ENCODE data around the gene FCGR3B. TPM values are rescaled to one million over a fixed set of nuclear protein-coding genes. Genes with fewer than 3 reads are reported as not detected.
"Not testable (repeated sequence)": the region's sequence is repeated elsewhere in the genome, so short reads cannot be mapped to it uniquely, and the experiment has no call there.

The FCGR3B gene
- total and polyA plus RNA-seq, 3 donors from 2014 or later, result 0.37 to 2.5 TPM; not detected in 1

GRCh38 chr1:161610198-161610597 is 20.8 kb downstream of the FCGR3B start:
- H3K27ac ChIP-seq; H3K27me3 ChIP-seq; intact Hi-C loops (cut with DNase I; ENCODE audit: low total_unique reads); H3K9me3 ChIP-seq; H3K36me3 ChIP-seq (ENCODE audit: low read depth, missing control alignments); H3K4me1 ChIP-seq; H3K4me3 ChIP-seq; DNase-seq: not testable (repeated sequence)
- WGBS, 2 donors, result 66 to 84% methylated on average over 4 of the region's 4 CpGs

GRCh38 chr1:161606541-161607336 is 24.2 kb downstream of the FCGR3B start:
- H3K27me3 ChIP-seq; H3K9me3 ChIP-seq; intact Hi-C loops (cut with DNase I; ENCODE audit: low total_unique reads); H3K27ac ChIP-seq; H3K4me1 ChIP-seq; H3K36me3 ChIP-seq (ENCODE audit: low read depth, missing control alignments); DNase-seq; H3K4me3 ChIP-seq: not testable (repeated sequence)
- 78% methylated on average over 42 of the region's 58 CpGs; no CpG with 5 or more reads in 1 of the 2 donors for WGBS, 2 donors

GRCh38 chr1:161605762-161606540 is 25.0 kb downstream of the FCGR3B start:
- WGBS, 2 donors, result 11 to 15% methylated on average over 26 to 44 of the region's 78 CpGs
- intact Hi-C loops (cut with DNase I; ENCODE audit: low total_unique reads); H3K4me1 ChIP-seq; H3K27ac ChIP-seq; H3K27me3 ChIP-seq; H3K9me3 ChIP-seq; H3K36me3 ChIP-seq (ENCODE audit: low read depth, missing control alignments): not testable (repeated sequence)
- peak; percentile 44 for DNase-seq
- peak overlapping the region in 1 of 2 donors; percentile 31 for H3K4me3 ChIP-seq

DNA sequence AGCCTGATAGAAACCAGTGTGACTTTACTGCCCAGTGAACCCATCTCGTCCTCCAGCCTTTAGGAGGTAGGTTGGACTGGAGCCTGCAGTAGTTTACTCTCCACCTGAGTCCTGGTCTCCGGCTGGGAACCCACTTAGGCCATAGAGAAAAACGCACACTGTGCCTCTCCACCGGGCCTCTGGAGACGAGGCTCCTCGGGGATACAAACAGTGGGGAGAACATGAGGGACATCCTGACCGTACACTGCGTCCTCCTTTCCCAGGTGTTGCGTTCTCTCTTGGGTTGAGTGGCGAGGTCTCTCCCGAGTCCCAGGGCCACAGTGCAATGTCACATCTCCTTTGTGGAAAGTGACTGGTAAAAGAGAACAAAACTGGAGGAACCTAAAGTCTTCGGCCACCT is 26.0 kb downstream of the FCGR3B start:
- H3K36me3 ChIP-seq (ENCODE audit: low read depth, missing control alignments); intact Hi-C loops (cut with DNase I; ENCODE audit: low total_unique reads): not testable (repeated sequence)

DNA sequence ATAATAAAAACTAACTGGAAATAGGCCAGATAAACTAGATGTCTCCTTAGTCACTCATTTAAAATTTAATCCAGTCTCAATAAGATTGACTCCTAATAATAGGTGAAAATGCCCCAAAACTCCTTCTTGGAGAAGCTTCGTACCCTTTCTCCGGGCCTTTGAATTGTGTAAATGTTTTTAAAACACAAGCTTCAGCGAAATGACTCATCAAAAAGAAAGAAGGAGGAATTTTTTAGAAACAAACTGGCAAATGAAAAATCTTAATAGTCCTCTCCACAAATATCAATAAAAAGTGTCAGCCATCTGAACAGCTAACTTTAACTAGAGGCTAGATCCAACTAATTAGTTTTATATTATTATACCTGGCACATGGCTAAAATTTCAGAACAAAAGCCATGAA is 33.9 kb downstream of the FCGR3B start:
- H3K4me1 ChIP-seq; H3K4me3 ChIP-seq; intact Hi-C loops (cut with DNase I; ENCODE audit: low total_unique reads); DNase-seq; H3K27me3 ChIP-seq; H3K36me3 ChIP-seq (ENCODE audit: low read depth, missing control alignments); H3K9me3 ChIP-seq; H3K27ac ChIP-seq: not testable (repeated sequence)
- 94 to 96% methylated on average over 3 of the region's 3 CpGs for WGBS, 2 donors

More for the DNA sequence above, 26.0 kb downstream of the FCGR3B start:
- H3K4me1 ChIP-seq, H3K4me3 ChIP-seq, H3K27me3 ChIP-seq, H3K27ac ChIP-seq, H3K9me3 ChIP-seq, DNase-seq: not testable (repeated sequence)
- WGBS, 2 donors, result 60 to 82% methylated on average over 1 to 12 of the region's 12 CpGs

GRCh38 chr1:161595583-161595982 is 35.4 kb downstream of the FCGR3B start:
- H3K27ac ChIP-seq; H3K4me3 ChIP-seq; H3K9me3 ChIP-seq; H3K4me1 ChIP-seq; DNase-seq; intact Hi-C loops (cut with DNase I; ENCODE audit: low total_unique reads); H3K36me3 ChIP-seq (ENCODE audit: low read depth, missing control alignments); H3K27me3 ChIP-seq: not testable (repeated sequence)
- WGBS, 2 donors, result 93% methylated on average over 2 of the region's 2 CpGs; no CpG with 5 or more reads in 1 of the 2 donors

GRCh38 chr1:161595173-161595572 is 35.8 kb downstream of the FCGR3B start:
- H3K27ac ChIP-seq; intact Hi-C loops (cut with DNase I; ENCODE audit: low total_unique reads); H3K27me3 ChIP-seq; H3K4me1 ChIP-seq; H3K36me3 ChIP-seq (ENCODE audit: low read depth, missing control alignments); H3K4me3 ChIP-seq; DNase-seq; H3K9me3 ChIP-seq: not testable (repeated sequence)
- WGBS, 2 donors, result 56 to 60% methylated on average over 1 to 2 of the region's 2 CpGs

GRCh38 chr1:161594269-161594984 is 36.5 kb downstream of the FCGR3B start:
- 76 to 88% methylated on average over 1 to 4 of the region's 4 CpGs for WGBS, 2 donors
- H3K36me3 ChIP-seq (ENCODE audit: low read depth, missing control alignments); intact Hi-C loops (cut with DNase I; ENCODE audit: low total_unique reads); H3K4me1 ChIP-seq; DNase-seq; H3K27me3 ChIP-seq; H3K9me3 ChIP-seq; H3K27ac ChIP-seq; H3K4me3 ChIP-seq: not testable (repeated sequence)

GRCh38 chr1:161593092-161593755 is 37.8 kb downstream of the FCGR3B start:
- H3K4me1 ChIP-seq; DNase-seq; H3K4me3 ChIP-seq; intact Hi-C loops (cut with DNase I; ENCODE audit: low total_unique reads); H3K9me3 ChIP-seq; H3K36me3 ChIP-seq (ENCODE audit: low read depth, missing control alignments); H3K27me3 ChIP-seq; H3K27ac ChIP-seq: not testable (repeated sequence)
- 92% methylated on average over 11 of the region's 11 CpGs; no CpG with 5 or more reads in 1 of the 2 donors for WGBS, 2 donors

DNA sequence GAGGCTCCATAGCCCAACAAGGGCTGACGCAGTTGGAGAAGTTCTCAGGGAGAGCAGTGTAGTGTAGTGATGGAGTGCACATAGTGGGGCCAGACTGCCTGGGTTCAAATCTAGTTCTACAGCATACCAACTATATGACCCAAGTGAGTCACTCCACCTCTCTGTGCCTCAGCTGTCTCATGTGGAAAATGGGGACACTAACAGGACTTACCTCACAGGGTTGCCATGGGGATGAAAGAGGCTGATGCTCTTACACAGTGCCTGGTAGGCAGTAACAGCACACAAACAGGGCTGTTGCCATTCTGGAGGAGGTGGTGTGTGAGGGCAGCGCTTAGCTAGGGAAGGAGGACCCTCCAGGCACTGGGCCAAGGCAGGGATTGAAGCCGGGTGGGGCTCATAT is 38.4 kb downstream of the FCGR3B start:
- H3K9me3 ChIP-seq; H3K4me3 ChIP-seq; DNase-seq; H3K27ac ChIP-seq; intact Hi-C loops (cut with DNase I; ENCODE audit: low total_unique reads); H3K27me3 ChIP-seq; H3K4me1 ChIP-seq; H3K36me3 ChIP-seq (ENCODE audit: low read depth, missing control alignments): not testable (repeated sequence)
- WGBS, 2 donors, result 76% methylated on average over 2 of the region's 3 CpGs; no CpG with 5 or more reads in 1 of the 2 donors

- WGBS, 2 donors, result 69 to 83% methylated on average over 1 of the region's 6 CpGs
- H3K4me1 ChIP-seq; DNase-seq; H3K27ac ChIP-seq; H3K36me3 ChIP-seq (ENCODE audit: low read depth, missing control alignments); H3K9me3 ChIP-seq; H3K4me3 ChIP-seq; intact Hi-C loops (cut with DNase I; ENCODE audit: low total_unique reads); H3K27me3 ChIP-seq: not testable (repeated sequence)
Observed at GRCh38 chr1:161589920-161590319, 41.1 kb downstream of the FCGR3B start.

All from testis (tissue), 3 donors.